Measurements from ENCODE around the gene SLC28A2.

The SLC28A2 gene

DNA sequence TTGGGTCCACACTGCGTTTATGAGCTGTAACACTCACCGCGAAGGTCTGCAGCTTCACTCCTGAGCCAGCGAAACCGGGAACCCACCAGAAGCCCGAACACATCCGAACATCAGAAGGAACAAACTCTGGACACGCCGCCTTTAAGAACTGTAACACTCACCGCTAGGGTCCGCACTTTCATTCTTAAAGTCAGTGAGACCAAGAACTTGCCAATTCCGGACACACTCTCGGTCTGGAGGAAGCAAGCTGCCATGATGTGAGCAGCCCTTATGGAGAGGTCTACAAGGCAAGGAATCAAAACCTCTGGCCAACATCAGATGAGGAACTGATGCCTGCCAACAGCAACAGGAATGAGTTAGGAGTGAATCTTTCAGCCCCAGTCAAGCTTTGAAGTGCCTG, 62.9 kb downstream of the SLC28A2 start:
- DNase-seq (ENCODE audit: low read depth, low spot score), result no peak
- H3K4me3 ChIP-seq (ENCODE audit: low read length), result no peak overlapping the region

GRCh38 chr15:45319472-45320214, 67.6 kb downstream of the SLC28A2 start:
- no peak for DNase-seq (ENCODE audit: low read depth, low spot score)
- no peak overlapping the region for H3K4me3 ChIP-seq (ENCODE audit: low read length)

GRCh38 chr15:45320581-45321205, 68.7 kb downstream of the SLC28A2 start:
- DNase-seq (ENCODE audit: low read depth, low spot score), result no peak

GRCh38 chr15:45326280-45326679, 74.2 kb downstream of the SLC28A2 start:
- no peak overlapping the region for H3K4me3 ChIP-seq (ENCODE audit: low read length)
- no peak for DNase-seq (ENCODE audit: low read depth, low spot score)

More at GRCh38 chr15:45320581-45321205, 68.7 kb downstream of the SLC28A2 start:
- H3K4me3 ChIP-seq (ENCODE audit: low read length), result no peak overlapping the region

GRCh38 chr15:45326741-45327140, 74.7 kb downstream of the SLC28A2 start:
- no peak overlapping the region for H3K4me3 ChIP-seq (ENCODE audit: low read length)
- DNase-seq (ENCODE audit: low read depth, low spot score), result no peak
